Measurements from ENCODE around the gene UBXN4. TPM values are rescaled to one million over a fixed set of nuclear protein-coding genes. Genes with fewer than 3 reads are reported as not detected.

UBXN4 gene
- total and polyA plus RNA-seq, 2 donors (not counting 3 experiments of a cell fraction or from before 2014, with no cell fraction given) = 40.8 to 108 TPM

- Histone ChIP-seq H3K27me3 (ENCODE audit: control insufficient read depth in 2 of 2, insufficient read depth in 2 of 2, low read length in 2 of 2) (peaks cover 0 to 1% of the 10 kb centered on the region in 2 experiments), H3K79me2 (ENCODE audit: control insufficient read depth, insufficient read depth, low read length) (no peaks in the 10 kb centered on the region), H3K36me3 (ENCODE audit: control insufficient read depth in 2 of 2, extremely low read depth in 1 of 2, insufficient read depth in 2 of 2, low read length in 2 of 2) (no peaks in the 10 kb centered on the region), H3K9me1 (replicated peaks; ENCODE audit: control insufficient read depth, extremely low read depth, insufficient read depth, low read length) (no peaks in the 10 kb centered on the region), H3K4me1 (ENCODE audit: control insufficient read depth, extremely low read depth, insufficient read depth, low read length) (no peaks in the 10 kb centered on the region), H2AFZ (ENCODE audit: low read depth, low read length) (no peak overlapping the region), H3K9ac (replicated peaks; ENCODE audit: extremely low read depth, insufficient read depth, low read length) (no peak overlapping the region), H3K9me3 (replicated peaks; ENCODE audit: control insufficient read depth, insufficient read depth, low read length) (no peaks in the 10 kb centered on the region), H4K20me1 (replicated peaks; ENCODE audit: control insufficient read depth, extremely low read depth, insufficient read depth, low read length) (no peaks in the 10 kb centered on the region), H3K4me3 (replicated peaks in 1 of 3; ENCODE audit: insufficient read depth in 1 of 3, low read depth in 1 of 3, low read length in 3 of 3) (no peak overlapping the region), H3K4me2 (ENCODE audit: insufficient read depth, low read length) (no peak overlapping the region), H3K27ac (ENCODE audit: insufficient read depth, low read depth, low read length) (no peak overlapping the region)
- no peak for FAIRE-seq
- POLR2A ChIA-PET = no interaction called here
- DNase-seq (ENCODE audit: low read depth, low spot score) = no peak
- CTCF ChIA-PET = interaction anchor here (1.1 kb wide), 1 partner anchor 35 kb away, joined by 3 read pairs; no protein-coding TSS in a partner anchor
- TF ChIP-seq CTCF (IDR thresholded peaks at IDR 0.05; ENCODE audit: extremely low read depth in 1 of 2, insufficient read depth in 1 of 2, low read depth in 1 of 2, low read length in 2 of 2) (no peak), JUN (IDR thresholded peaks at IDR 0.05; ENCODE audit: borderline replicate concordance, insufficient read depth, insufficient read length, low read depth) (no peak), POLR2A (IDR thresholded peaks at IDR 0.05; ENCODE audit: low read depth, low read length) (no peak), POLR2AphosphoS5 (IDR thresholded peaks at IDR 0.05; ENCODE audit: insufficient read depth, low read depth, low read length) (no peak)
- intact Hi-C loops (cut with micrococcal nuclease) = no loop called here
- dilution Hi-C loops (cut with MboI; ENCODE audit: extremely low pct_ligation_motif_present, low sequenced_read_pairs) = no loop called here
- no TSS peak for BruUV-seq (replicated peaks)
Observed at GRCh38 chr2:135832891-135833290, 91.2 kb downstream of the UBXN4 start.

Small RNAs within 50 kb of the gene (small RNA-seq; reads per million reads assigned to genes)
- gene RF00019 (ENCODE audit: insufficient read depth, insufficient read length, low read depth, low replicate concordance) = not detected

Other genes with a start within 250 kb of the UBXN4 start
- 6.0 and 7.9 TPM in 2 replicates for gene ZRANB3, start 210.6 kb upstream of the UBXN4 start, total RNA-seq
- 2.0 and 2.2 TPM in 2 replicates for gene ZRANB3, start 210.6 kb upstream of the UBXN4 start, polyA plus RNA-seq
- 36.2 and 36.6 TPM in 2 replicates for gene R3HDM1, start 210.4 kb upstream of the UBXN4 start, total RNA-seq
- 61.8 and 65.7 TPM in 2 replicates for gene R3HDM1, start 210.4 kb upstream of the UBXN4 start, polyA plus RNA-seq
- gene LCT, start 95.3 kb downstream of the UBXN4 start, total RNA-seq = 0.07 TPM in 1 of 2 replicates, not detected in the other
- gene LCT, start 95.3 kb downstream of the UBXN4 start, polyA plus RNA-seq = 0.03 TPM in 1 of 2 replicates, not detected in the other
- 48.1 and 52.6 TPM in 2 replicates for gene MCM6, start 134.6 kb downstream of the UBXN4 start, total RNA-seq
- 15.1 and 20.6 TPM in 2 replicates for gene MCM6, start 134.6 kb downstream of the UBXN4 start, polyA plus RNA-seq
- gene DARS1, start 243.8 kb downstream of the UBXN4 start, total RNA-seq = 41.5 and 48.8 TPM in 2 replicates
- 17.9 and 20.9 TPM in 2 replicates for gene DARS1, start 243.8 kb downstream of the UBXN4 start, polyA plus RNA-seq

Measured in endothelial cell of umbilical vein (primary cell).